Fibroblast of pulmonary artery (primary cell): Measurements from ENCODE around the gene ROBO3.
A peak's percentile ranks its signal among the peaks of the same experiment; 100 is the strongest.

Experiments used
- DNase-seq: peaks from one replicate; pipeline ENCODE4 v3.0.0-alpha.2; 2010; ENCODE audit warnings: low read depth
- H3K4me3 ChIP-seq: replicated peaks from 2 replicates; pipeline ENCODE4 v1.5.1; 2011; ENCODE audit warnings: low read depth, mild to moderate bottlenecking, control low read depth, low read length, moderate library complexity
- CTCF ChIP-seq: IDR thresholded peaks from 2 replicates; pipeline ENCODE4 v1.5.1; 2011; ENCODE audit warnings: mild to moderate bottlenecking, control low read depth, low read length, inconsistent platforms; ENCODE audit errors: missing control alignments

Gene ROBO3

GRCh38 chr11:124875943-124876817, 10.9 kb downstream of the ROBO3 start:
- peak; percentile 35 for TF ChIP-seq CTCF
- peak overlapping the region; percentile 65 for H3K4me3 ChIP-seq
- peak; percentile 97 for DNase-seq

- DNase-seq: no peak
- H3K4me3 ChIP-seq: peak overlapping the region; percentile 65
- no peak for TF ChIP-seq CTCF
Observed at GRCh38 chr11:124876818-124877630, 11.8 kb downstream of the ROBO3 start.

- DNase-seq: no peak
- H3K4me3 ChIP-seq: peak overlapping the region; percentile 65
- no peak for TF ChIP-seq CTCF
Observed at GRCh38 chr11:124877631-124877909, 12.3 kb downstream of the ROBO3 start.

- peak overlapping the region; percentile 65 for H3K4me3 ChIP-seq
- no peak for DNase-seq
- no peak for TF ChIP-seq CTCF
Observed at GRCh38 chr11:124877910-124878758, 12.9 kb downstream of the ROBO3 start.

GRCh38 chr11:124878759-124879492, 13.7 kb downstream of the ROBO3 start:
- no peak overlapping the region for H3K4me3 ChIP-seq
- TF ChIP-seq CTCF: no peak
- no peak for DNase-seq

GRCh38 chr11:124879493-124880289, 14.5 kb downstream of the ROBO3 start:
- no peak overlapping the region for H3K4me3 ChIP-seq
- TF ChIP-seq CTCF: no peak
- no peak for DNase-seq
